Lung (tissue), 12 donors: ENCODE data around the gene SALL3. TPM values are rescaled to one million over a fixed set of nuclear protein-coding genes. Genes with fewer than 3 reads are reported as not detected.

ENCODE experiments used
- ATAC-seq: fragments of 200-7000 bp; cut with Tn5 transposase; one replicate; pipeline ENCODE4 v1.9.1; 2020; ENCODE audit warnings: moderate number of reproducible peaks; ENCODE audit not compliant: insufficient read depth, low FRiP score
- DNase-seq, 3 donors: peaks; one replicate each; pipeline ENCODE4 v3.0.0-alpha.2; 2013 to 2017
- H3K27ac ChIP-seq, 2 donors: one replicate each; pipeline ENCODE4 v1.5.1; 2013; ENCODE audit warnings: mild to moderate bottlenecking in 2 of 2, moderate library complexity in 2 of 2, control low read depth in 1 of 2, inconsistent platforms in 1 of 2, low read depth in 1 of 2, low read length in 1 of 2
- H3K27me3 ChIP-seq, 3 donors: one replicate each; pipeline ENCODE4 v1.5.1; 2013; ENCODE audit warnings: low read length in 2 of 3; ENCODE audit not compliant: control insufficient read depth in 3 of 3, insufficient read depth in 3 of 3
- H3K36me3 ChIP-seq, 4 donors: one replicate each; pipeline ENCODE4 v1.5.1; 2013; ENCODE audit warnings: low read length in 4 of 4, mild to moderate bottlenecking in 1 of 4, moderate library complexity in 1 of 4; ENCODE audit not compliant: control insufficient read depth in 4 of 4, insufficient read depth in 4 of 4
- H3K4me1 ChIP-seq, 5 donors: one replicate each; pipeline ENCODE4 v1.5.1; 2013; ENCODE audit warnings: low read length in 5 of 5, mild to moderate bottlenecking in 2 of 5, moderate library complexity in 1 of 5; ENCODE audit not compliant: control insufficient read depth in 5 of 5, insufficient read depth in 5 of 5
- H3K4me3 ChIP-seq: one replicate; pipeline ENCODE4 v1.5.1; 2013; ENCODE audit warnings: mild to moderate bottlenecking, control low read depth, moderate library complexity
- H3K9ac ChIP-seq, 2 donors: one replicate each; pipeline ENCODE4 v1.5.1; 2013; ENCODE audit warnings: low read length in 2 of 2, control low read depth in 1 of 2; ENCODE audit not compliant: insufficient read depth in 1 of 2
- H3K9me3 ChIP-seq, 4 donors: one replicate each; pipeline ENCODE4 v1.5.1; 2013; ENCODE audit warnings: low read length in 3 of 4, mild to moderate bottlenecking in 1 of 4, moderate library complexity in 1 of 4; ENCODE audit not compliant: control insufficient read depth in 4 of 4, insufficient read depth in 3 of 4
- CTCF ChIP-seq: IDR thresholded peaks from 2 replicates; pipeline ENCODE4 v1.5.1; 2012; ENCODE audit warnings: mild to moderate bottlenecking; ENCODE audit errors: control extremely low read depth, extremely low read depth
- WGBS, 2 donors: extraction: QIAGEN DNeasy Blood & Tissue Kit; methylation state at CpG; one replicate each; pipeline ENCODE4 v1.1.7; 2013; 5-methylcytosine and 5-hydroxymethylcytosine counted together
- polyA plus RNA-seq, 2 donors: library from polyadenylated mRNA; stranded (reverse); fragments of 200-250 nt; gene quantifications; one replicate each; pipeline ENCODE4 v1.2.1, GENCODE V29; 2013
- total RNA-seq, 2 donors: library from RNA; depleted of rRNA in 1 of 2; stranded (reverse); fragments of >200 nt in 1 of 2; gene quantifications; one replicate each; pipeline ENCODE4 v1.2.1, GENCODE V29; 2014 to 2021
- donor health status: control.
- donor health status: control.
- donor health status: Bipolar disorder and iron deficiency.
- donor health status: healthy.
- donor health status: DM: yes; HTN: yes; CAD: no.

The SALL3 gene
- total and polyA plus RNA-seq, 4 donors: 0.28 TPM; not detected in 3

GRCh38 chr18:79048245-79048632, 68.6 kb downstream of the SALL3 start:
- no peaks in the 10 kb centered on the region for H3K4me1 ChIP-seq
- H3K36me3 ChIP-seq: no peaks in the 10 kb centered on the region
- peaks cover 0 to 4% (median 3%) of the 10 kb centered on the region in 3 donors for H3K27me3 ChIP-seq
- no peak for ATAC-seq
- WGBS, 2 donors: 92 to 93% methylated on average over 8 of the region's 8 CpGs
- H3K4me3 ChIP-seq: no peak overlapping the region
- H3K27ac ChIP-seq: no peak overlapping the region
- no peak for DNase-seq
- no peak for TF ChIP-seq CTCF
- no peak overlapping the region for H3K9ac ChIP-seq
- peaks cover 0 to 4% (median 0%) of the 10 kb centered on the region in 4 donors for H3K9me3 ChIP-seq

GRCh38 chr18:79049506-79049905, 69.9 kb downstream of the SALL3 start:
- no peaks in the 10 kb centered on the region for H3K4me1 ChIP-seq
- no peak overlapping the region for H3K27ac ChIP-seq
- H3K9me3 ChIP-seq: peaks cover 0 to 4% (median 0%) of the 10 kb centered on the region in 4 donors
- TF ChIP-seq CTCF: no peak
- H3K4me3 ChIP-seq: no peak overlapping the region
- DNase-seq (no peak), ATAC-seq (no peak)
- peaks cover 0 to 4% (median 3%) of the 10 kb centered on the region in 3 donors for H3K27me3 ChIP-seq
- H3K9ac ChIP-seq: no peak overlapping the region
- WGBS, 2 donors: 95 to 98% methylated on average over 3 of the region's 3 CpGs
- H3K36me3 ChIP-seq: no peaks in the 10 kb centered on the region

Other genes with a start within 250 kb of the SALL3 start
- 10 to 100 TPM; 39.7 to 77.0 TPM for gene ATP9B, start 89.6 kb downstream of the SALL3 start, total RNA-seq
- 10 to 100 TPM; 12.6 to 20.2 TPM for gene ATP9B, start 89.6 kb downstream of the SALL3 start, polyA plus RNA-seq